Mesenchymal stem cell (in vitro differentiated cells and primary cell): ENCODE data around the gene RAB3D.
A peak's percentile ranks its signal among the peaks of the same experiment; 100 is the strongest.

ENCODE experiments used
- DNase-seq: peaks from one replicate; pipeline ENCODE4 v3.0.0-alpha.2; 2013
- H2AFZ ChIP-seq: one replicate; pipeline ENCODE4 v1.6.1; 2013; ENCODE audit warnings: low read depth, mild to moderate bottlenecking, control low read depth, inconsistent platforms, low read length, moderate library complexity
- H2AK5ac ChIP-seq: 2 replicates; pipeline ENCODE4 v1.6.1; 2013; ENCODE audit warnings: low read length, moderate library complexity, mild to moderate bottlenecking, inconsistent platforms; ENCODE audit not compliant: severe bottlenecking
- H2BK120ac ChIP-seq: one replicate; pipeline ENCODE4 v1.6.1; 2013; ENCODE audit warnings: low read depth, mild to moderate bottlenecking, inconsistent platforms, low read length, moderate library complexity
- H2BK12ac ChIP-seq, 2 experiments: one replicate each; pipeline ENCODE4 v1.6.1; 2013; ENCODE audit warnings: inconsistent platforms in 2 of 2, low read length in 2 of 2, mild to moderate bottlenecking in 2 of 2, moderate library complexity in 2 of 2, control low read depth in 1 of 2
- H2BK15ac ChIP-seq: one replicate; pipeline ENCODE4 v1.6.1; 2013; ENCODE audit warnings: mild to moderate bottlenecking, low read depth, inconsistent platforms; ENCODE audit not compliant: poor library complexity, severe bottlenecking
- H2BK5ac ChIP-seq: 2 replicates; pipeline ENCODE4 v1.6.1; 2013; ENCODE audit warnings: low read depth, mild to moderate bottlenecking, low read length, control low read depth, inconsistent platforms; ENCODE audit not compliant: poor library complexity, severe bottlenecking
- H3K14ac ChIP-seq, 2 experiments: one replicate each; pipeline ENCODE4 v1.6.1; 2013; ENCODE audit warnings: inconsistent platforms in 2 of 2, low read length in 2 of 2, control low read depth in 1 of 2, mild to moderate bottlenecking in 1 of 2, moderate library complexity in 1 of 2
- H3K18ac ChIP-seq, 2 experiments: one replicate each; pipeline ENCODE4 v1.6.1; 2013; ENCODE audit warnings: inconsistent platforms in 2 of 2, low read length in 2 of 2, control low read depth in 1 of 2, low read depth in 1 of 2, mild to moderate bottlenecking in 1 of 2
- H3K23ac ChIP-seq, 2 experiments: one replicate each; pipeline ENCODE4 v1.6.1; 2013; ENCODE audit warnings: inconsistent platforms in 2 of 2, low read length in 2 of 2, mild to moderate bottlenecking in 2 of 2, moderate library complexity in 2 of 2, control low read depth in 1 of 2
- H3K27ac ChIP-seq: 2 replicates; pipeline ENCODE4 v1.5.1; 2013; ENCODE audit warnings: mild to moderate bottlenecking, moderate library complexity, low read length, control low read depth, inconsistent platforms; ENCODE audit not compliant: poor library complexity, severe bottlenecking
- H3K27me3 ChIP-seq, 2 experiments: 2 replicates each; pipeline versions ENCODE4 v1.6.1 to v1.7.0; 2013; ENCODE audit warnings: low read length in 2 of 2, mild to moderate bottlenecking in 2 of 2, moderate library complexity in 2 of 2, control low read depth in 1 of 2, inconsistent platforms in 1 of 2; ENCODE audit not compliant: control insufficient read depth in 1 of 2, insufficient read depth in 1 of 2
- H3K36me3 ChIP-seq, 2 experiments: 2 replicates each; pipeline versions ENCODE4 v1.6.1 to v1.7.0; 2013; ENCODE audit warnings: low read length in 2 of 2, control low read depth in 1 of 2, inconsistent platforms in 1 of 2, low read depth in 1 of 2, mild to moderate bottlenecking in 1 of 2; ENCODE audit not compliant: insufficient read depth in 2 of 2, control insufficient read depth in 1 of 2
- H3K4ac ChIP-seq, 2 experiments: one replicate each; pipeline ENCODE4 v1.6.1; 2013; ENCODE audit warnings: inconsistent platforms in 2 of 2, low read length in 2 of 2, mild to moderate bottlenecking in 2 of 2, moderate library complexity in 2 of 2, control low read depth in 1 of 2, low read depth in 1 of 2
- H3K4me1 ChIP-seq: 2 replicates; pipeline ENCODE4 v1.6.1; 2013; ENCODE audit warnings: low read depth, low read length, control low read depth; ENCODE audit not compliant: control insufficient read depth, insufficient read depth
- H3K4me2 ChIP-seq: 2 replicates; pipeline ENCODE4 v1.6.1; 2013; ENCODE audit warnings: low read length, mild to moderate bottlenecking, inconsistent platforms; ENCODE audit not compliant: poor library complexity, severe bottlenecking
- H3K4me3 ChIP-seq, 2 experiments: 2 replicates each; pipeline versions ENCODE4 v1.5.1 to v1.7.0; 2013; ENCODE audit warnings: low read length in 2 of 2, mild to moderate bottlenecking in 2 of 2, control low read depth in 1 of 2, low read depth in 1 of 2; ENCODE audit not compliant: insufficient read depth in 1 of 2
- H3K79me1 ChIP-seq: replicated peaks from 2 replicates; pipeline ENCODE4 v1.6.1; 2013; ENCODE audit warnings: mild to moderate bottlenecking, control low read depth, low read length, inconsistent platforms; ENCODE audit not compliant: poor library complexity, severe bottlenecking
- H3K9ac ChIP-seq: 2 replicates; pipeline ENCODE4 v1.7.0; 2013; ENCODE audit warnings: mild to moderate bottlenecking, low read length, moderate library complexity
- H3K9me3 ChIP-seq: 2 replicates; pipeline ENCODE4 v1.7.0; 2013; ENCODE audit warnings: mild to moderate bottlenecking, low read length; ENCODE audit not compliant: control insufficient read depth
- H4K8ac ChIP-seq: one replicate; pipeline ENCODE4 v1.6.1; 2013; ENCODE audit warnings: inconsistent platforms, mild to moderate bottlenecking, low read length, moderate library complexity
- H4K91ac ChIP-seq: one replicate; pipeline ENCODE4 v1.6.1; 2013; ENCODE audit warnings: mild to moderate bottlenecking, low read length, inconsistent platforms
- WGBS: methylation state at CpG from one replicate; pipeline ENCODE4 v1.1.7; 2013; ENCODE audit warnings: mixed read lengths; 5-methylcytosine and 5-hydroxymethylcytosine counted together

The RAB3D gene

GRCh38 chr19:11364935-11365334 lies 25.5 kb upstream of the RAB3D start:
- Histone ChIP-seq H2BK15ac (no peak overlapping the region), H4K91ac (no peak overlapping the region), H2BK5ac (no peak overlapping the region), H3K4ac (no peak overlapping the region), H3K23ac (no peak overlapping the region), H3K18ac (no peak overlapping the region), H3K36me3 (peaks cover 52 to 57% of the 10 kb centered on the region in 2 experiments), H3K4me2 (no peak overlapping the region), H2BK120ac (no peak overlapping the region), H3K4me3 (no peak overlapping the region), H2BK12ac (no peak overlapping the region), H3K14ac (no peak overlapping the region), H3K27ac (no peak overlapping the region), H2AFZ (no peak overlapping the region), H3K27me3 (peaks cover 0 to 21% of the 10 kb centered on the region in 2 experiments), H3K4me1 (peaks cover 9% of the 10 kb centered on the region), H3K79me1 (no peaks in the 10 kb centered on the region), H4K8ac (no peak overlapping the region), H3K9me3 (no peaks in the 10 kb centered on the region), H3K9ac (no peak overlapping the region), H2AK5ac (no peak overlapping the region)
- 89% methylated on average over 3 of the region's 5 CpGs for WGBS
- DNase-seq, result no peak

- WGBS, result 93% methylated on average over 28 of the region's 28 CpGs
- no peak overlapping the region for H3K4me3 ChIP-seq
- H2AFZ ChIP-seq, result no peak overlapping the region
- H4K8ac ChIP-seq, result no peak overlapping the region
- H3K9ac ChIP-seq, result no peak overlapping the region
- H3K18ac ChIP-seq, result no peak overlapping the region
- H2BK120ac ChIP-seq, result no peak overlapping the region
- no peak overlapping the region for H3K27ac ChIP-seq
- DNase-seq, result no peak
- H3K9me3 ChIP-seq, result no peaks in the 10 kb centered on the region
- peaks cover 9% of the 10 kb centered on the region for H3K4me1 ChIP-seq
- no peak overlapping the region for H2AK5ac ChIP-seq
- no peak overlapping the region for H4K91ac ChIP-seq
- H3K23ac ChIP-seq, result no peak overlapping the region
- H3K4ac ChIP-seq, result no peak overlapping the region
- peaks cover 0 to 24% of the 10 kb centered on the region in 2 experiments for H3K27me3 ChIP-seq
- H3K79me1 ChIP-seq, result no peaks in the 10 kb centered on the region
- no peak overlapping the region for H2BK15ac ChIP-seq
- no peak overlapping the region for H3K14ac ChIP-seq
- no peak overlapping the region for H3K4me2 ChIP-seq
- H2BK5ac ChIP-seq, result no peak overlapping the region
- H2BK12ac ChIP-seq, result no peak overlapping the region
- peaks cover 54 to 62% of the 10 kb centered on the region in 2 experiments for H3K36me3 ChIP-seq
Observed at GRCh38 chr19:11364296-11364904, 24.9 kb upstream of the RAB3D start.

- H2BK120ac ChIP-seq, result no peak overlapping the region
- no peak overlapping the region for H3K4me3 ChIP-seq
- no peaks in the 10 kb centered on the region for H3K79me1 ChIP-seq
- H4K91ac ChIP-seq, result no peak overlapping the region
- H2BK12ac ChIP-seq, result no peak overlapping the region
- no peak for DNase-seq
- no peak overlapping the region for H3K14ac ChIP-seq
- H3K23ac ChIP-seq, result no peak overlapping the region
- H2AK5ac ChIP-seq, result no peak overlapping the region
- H3K9ac ChIP-seq, result no peak overlapping the region
- H3K27me3 ChIP-seq, result peaks cover 0 to 24% of the 10 kb centered on the region in 2 experiments
- 89% methylated on average over 10 of the region's 10 CpGs for whole genome bisulfite sequencing
- peaks cover 9% of the 10 kb centered on the region for H3K4me1 ChIP-seq
- H3K9me3 ChIP-seq, result no peaks in the 10 kb centered on the region
- H3K18ac ChIP-seq, result no peak overlapping the region
- no peak overlapping the region for H3K27ac ChIP-seq
- H2BK5ac ChIP-seq, result no peak overlapping the region
- no peak overlapping the region for H2BK15ac ChIP-seq
- no peak overlapping the region for H4K8ac ChIP-seq
- no peak overlapping the region for H3K4me2 ChIP-seq
- H2AFZ ChIP-seq, result no peak overlapping the region
- H3K4ac ChIP-seq, result no peak overlapping the region
- peaks cover 56 to 66% of the 10 kb centered on the region in 2 experiments for H3K36me3 ChIP-seq
Observed at GRCh38 chr19:11363881-11364280, 24.4 kb upstream of the RAB3D start.

- H3K4ac ChIP-seq, result no peak overlapping the region
- no peak overlapping the region for H3K9ac ChIP-seq
- H2AK5ac ChIP-seq, result no peak overlapping the region
- no peak overlapping the region for H3K18ac ChIP-seq
- H2BK120ac ChIP-seq, result no peak overlapping the region
- no peaks in the 10 kb centered on the region for H3K9me3 ChIP-seq
- no peak overlapping the region for H3K23ac ChIP-seq
- WGBS, result 37% methylated on average over 33 of the region's 35 CpGs
- no peaks in the 10 kb centered on the region for H3K79me1 ChIP-seq
- H3K27me3 ChIP-seq, result peaks cover 0 to 24% of the 10 kb centered on the region in 2 experiments
- H2BK15ac ChIP-seq, result no peak overlapping the region
- H3K4me2 ChIP-seq, result no peak overlapping the region
- peak overlapping the region; percentile 33 for H4K8ac ChIP-seq
- H3K4me1 ChIP-seq, result peaks cover 9% of the 10 kb centered on the region
- H3K14ac ChIP-seq, result no peak overlapping the region
- H4K91ac ChIP-seq, result peak overlapping the region; percentile 1
- H3K4me3 ChIP-seq, result no peak overlapping the region
- no peak overlapping the region for H3K27ac ChIP-seq
- no peak for DNase-seq
- H3K36me3 ChIP-seq, result peaks cover 56 to 69% of the 10 kb centered on the region in 2 experiments
- no peak overlapping the region for H2BK5ac ChIP-seq
- H2AFZ ChIP-seq, result no peak overlapping the region
- H2BK12ac ChIP-seq, result no peak overlapping the region
Observed at GRCh38 chr19:11361771-11362731, 22.6 kb upstream of the RAB3D start.
